Measurements from ENCODE around the gene MAP3K6. TPM values are rescaled to one million over a fixed set of nuclear protein-coding genes. Genes with fewer than 3 reads are reported as not detected.
A peak's percentile ranks its signal among the peaks of the same experiment; 100 is the strongest.

The MAP3K6 gene
- total RNA-seq, 4 donors from 2014 or later: 31.1 to 64.3 (median 54.3) TPM

- no peak for ATAC-seq
- H3K36me3 ChIP-seq: no peaks in the 10 kb centered on the region
- no peaks in the 10 kb centered on the region for H3K27me3 ChIP-seq
- no peak overlapping the region for H3K27ac ChIP-seq
- 100% methylated on average over 1 of the region's 4 CpGs; no CpG with 5 or more reads in 1 of the 2 donors for WGBS, 2 donors (ENCODE audit: low coverage in 1 of 2)
- H3K4me3 ChIP-seq: no peak overlapping the region
- TF ChIP-seq POLR2A (IDR thresholded peaks at IDR 0.05): no peak
- TF ChIP-seq POLR2AphosphoS5 (IDR thresholded peaks at IDR 0.05): no peak
- no peaks in the 10 kb centered on the region for H3K9me3 ChIP-seq
- peaks cover 3 to 77% (median 20%) of the 10 kb centered on the region in 3 donors for H3K4me1 ChIP-seq
Measured at GRCh38 chr1:27398405-27399149, 31.8 kb upstream of the MAP3K6 start.

- ATAC-seq: no peak
- 50 to 90% methylated on average over 2 of the region's 7 CpGs for WGBS, 2 donors (ENCODE audit: low coverage in 1 of 2)
- no peaks in the 10 kb centered on the region for H3K27me3 ChIP-seq
- H3K9me3 ChIP-seq: no peaks in the 10 kb centered on the region
- H3K4me3 ChIP-seq: no peak overlapping the region
- H3K27ac ChIP-seq: no peak overlapping the region
- H3K36me3 ChIP-seq: no peaks in the 10 kb centered on the region
- H3K4me1 ChIP-seq: peaks cover 3 to 72% (median 13%) of the 10 kb centered on the region in 3 donors
- TF ChIP-seq CTCF (IDR thresholded peaks at IDR 0.05) (no peak), POLR2A (IDR thresholded peaks at IDR 0.05) (no peak), EP300 (IDR thresholded peaks at IDR 0.05) (no peak), POLR2AphosphoS5 (IDR thresholded peaks at IDR 0.05) (no peak)
Measured at GRCh38 chr1:27397749-27398148, 31.0 kb upstream of the MAP3K6 start.

GRCh38 chr1:27397110-27397509 lies 30.3 kb upstream of the MAP3K6 start:
- H3K36me3 ChIP-seq: no peaks in the 10 kb centered on the region
- WGBS, 2 donors (ENCODE audit: low coverage in 1 of 2): 42% methylated on average over 2 of the region's 3 CpGs; no CpG with 5 or more reads in 1 of the 2 donors
- no peak overlapping the region for H3K27ac ChIP-seq
- H3K9me3 ChIP-seq: no peaks in the 10 kb centered on the region
- no peaks in the 10 kb centered on the region for H3K27me3 ChIP-seq
- ATAC-seq: no peak
- peaks cover 0 to 72% (median 9%) of the 10 kb centered on the region in 3 donors for H3K4me1 ChIP-seq
- TF ChIP-seq CTCF (IDR thresholded peaks at IDR 0.05) (no peak), EP300 (IDR thresholded peaks at IDR 0.05) (no peak), POLR2AphosphoS5 (IDR thresholded peaks at IDR 0.05) (no peak), POLR2A (IDR thresholded peaks at IDR 0.05) (no peak)
- no peak overlapping the region for H3K4me3 ChIP-seq

- H3K4me1 ChIP-seq: peaks cover 0 to 71% (median 18%) of the 10 kb centered on the region in 3 donors
- ATAC-seq: peak; percentile 23
- no peak overlapping the region for H3K4me3 ChIP-seq
- H3K27ac ChIP-seq: no peak overlapping the region
- TF ChIP-seq CTCF (IDR thresholded peaks at IDR 0.05): peak; percentile 96 to 98 (median 97)
- TF ChIP-seq POLR2AphosphoS5 (IDR thresholded peaks at IDR 0.05): no peak
- no peak for TF ChIP-seq POLR2A (IDR thresholded peaks at IDR 0.05)
- TF ChIP-seq EP300 (IDR thresholded peaks at IDR 0.05): no peak
- no peaks in the 10 kb centered on the region for H3K36me3 ChIP-seq
- no peaks in the 10 kb centered on the region for H3K27me3 ChIP-seq
- WGBS, 2 donors (ENCODE audit: low coverage in 1 of 2): 17 to 38% methylated on average over 1 to 2 of the region's 10 CpGs
- no peaks in the 10 kb centered on the region for H3K9me3 ChIP-seq
Measured at GRCh38 chr1:27395441-27396195, 28.9 kb upstream of the MAP3K6 start.

DNA sequence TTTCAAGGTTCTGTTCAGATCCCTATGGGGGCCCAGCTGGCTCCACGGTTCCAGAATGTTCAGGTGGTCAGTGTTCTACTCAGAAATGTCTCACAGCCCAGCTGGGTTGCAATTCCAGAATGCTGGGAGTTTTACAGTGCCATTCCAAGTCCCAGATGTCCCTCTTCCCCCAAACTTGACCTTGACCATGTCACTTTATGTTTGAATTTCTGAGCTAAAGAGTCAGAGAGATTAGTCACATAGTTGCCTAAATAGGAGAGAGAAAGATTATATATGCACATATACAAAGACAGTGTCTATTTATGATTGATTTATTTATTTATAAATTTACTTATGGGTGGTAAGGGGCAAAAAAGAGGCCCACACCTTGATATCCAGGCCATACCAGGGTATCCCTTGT lies 28.2 kb upstream of the MAP3K6 start:
- ATAC-seq: no peak
- 75% methylated on average over 1 of the region's 1 CpG; no CpG with 5 or more reads in 1 of the 2 donors for WGBS, 2 donors (ENCODE audit: low coverage in 1 of 2)

More for the DNA sequence above, 28.2 kb upstream of the MAP3K6 start:
- TF ChIP-seq POLR2AphosphoS5 (IDR thresholded peaks at IDR 0.05): no peak
- TF ChIP-seq EP300 (IDR thresholded peaks at IDR 0.05): no peak
- TF ChIP-seq POLR2A (IDR thresholded peaks at IDR 0.05): no peak
- no peak for TF ChIP-seq CTCF (IDR thresholded peaks at IDR 0.05)
- Histone ChIP-seq H3K4me1 (peaks cover 0 to 65% (median 15%) of the 10 kb centered on the region in 3 donors), H3K27me3 (no peaks in the 10 kb centered on the region), H3K27ac (no peak overlapping the region), H3K36me3 (no peaks in the 10 kb centered on the region), H3K9me3 (no peaks in the 10 kb centered on the region), H3K4me3 (no peak overlapping the region)
